Activated CD4-positive, alpha-beta T cell treated with anti-CD3 and anti-CD28 coated beads, Interleukin-2, Interleukin-4, amounts not matched to agents 100 ng/mL and 50 ng/mL, durations not matched to agents 16 hours and 8 hours (primary cell): ENCODE measurements around the gene CNTN2.

Experiments
- DNase-seq: peaks from one replicate; pipeline ENCODE4 v3.0.0-alpha.2; 2020; ENCODE audit warnings: low spot score

Gene CNTN2

GRCh38 chr1:205056956-205057568 lies 14.1 kb downstream of the CNTN2 start:
- no peak for DNase-seq

DNA sequence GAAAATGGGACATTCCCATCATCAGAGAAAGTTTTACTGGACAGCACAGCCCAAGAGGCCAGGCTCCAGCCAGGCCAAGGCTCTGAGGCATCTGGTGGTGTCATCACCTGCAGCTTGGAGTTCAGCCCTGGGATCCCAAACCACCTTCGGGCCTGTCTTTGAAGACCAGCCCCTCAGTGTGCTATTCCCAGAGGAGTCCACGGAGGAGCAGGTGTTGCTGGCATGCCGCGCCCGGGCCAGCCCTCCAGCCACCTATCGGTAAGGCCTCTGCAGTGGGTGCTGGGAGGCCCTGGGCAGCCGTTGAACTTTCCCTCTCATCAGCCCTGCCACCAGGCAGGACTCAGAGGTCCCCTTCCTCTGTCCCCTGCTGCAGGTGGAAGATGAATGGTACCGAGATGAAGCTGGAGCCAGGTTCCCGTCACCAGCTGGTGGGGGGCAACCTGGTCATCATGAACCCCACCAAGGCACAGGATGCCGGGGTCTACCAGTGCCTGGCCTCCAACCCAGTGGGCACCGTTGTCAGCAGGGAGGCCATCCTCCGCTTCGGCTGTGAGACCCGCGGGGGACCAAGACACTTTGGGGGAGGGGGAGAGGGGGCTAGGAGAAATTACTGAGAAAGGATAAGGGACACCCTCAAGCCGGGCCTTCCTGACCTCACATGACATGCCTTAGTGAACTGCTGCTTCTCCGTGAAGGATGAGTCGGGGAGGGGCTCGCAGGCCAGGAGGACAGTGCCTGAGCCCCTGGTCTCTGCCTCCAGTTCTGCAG lies 15.0 kb downstream of the CNTN2 start:
- no peak for DNase-seq

DNA sequence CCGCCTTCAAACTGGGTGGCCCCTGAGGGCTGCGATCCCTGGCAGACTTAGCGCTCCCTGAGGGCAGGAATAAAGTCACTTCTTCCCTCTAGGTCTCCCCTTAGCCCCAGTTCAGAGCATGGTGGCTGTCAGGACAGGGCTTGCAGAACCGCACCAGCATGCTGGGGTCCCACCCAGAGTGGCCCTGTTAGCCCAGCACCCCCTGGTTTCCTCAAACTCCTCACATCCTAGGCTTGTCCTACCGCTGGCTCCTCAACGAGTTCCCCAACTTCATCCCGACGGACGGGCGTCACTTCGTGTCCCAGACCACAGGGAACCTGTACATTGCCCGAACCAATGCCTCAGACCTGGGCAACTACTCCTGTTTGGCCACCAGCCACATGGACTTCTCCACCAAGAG lies 15.8 kb downstream of the CNTN2 start:
- no peak for DNase-seq

DNA sequence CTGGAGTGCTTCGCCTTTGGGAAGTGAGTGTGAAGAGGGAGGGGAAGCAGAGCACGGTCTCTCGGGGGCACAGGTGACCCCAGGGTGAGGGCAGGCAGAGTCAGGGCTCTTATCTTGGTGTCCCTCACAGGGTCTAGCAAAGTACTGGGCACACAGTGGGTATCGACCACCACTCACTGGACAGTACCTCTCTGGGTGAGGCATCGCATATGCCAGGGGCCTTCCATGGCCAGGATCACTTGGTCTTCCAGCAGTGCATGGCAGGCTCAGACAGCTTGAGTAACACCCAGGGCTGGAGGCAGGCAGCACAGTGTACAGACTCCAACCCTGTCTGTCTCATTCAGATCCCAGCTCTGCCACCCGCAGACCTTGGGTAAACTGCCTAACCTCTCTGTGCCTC lies 16.6 kb downstream of the CNTN2 start:
- DNase-seq = no peak

DNA sequence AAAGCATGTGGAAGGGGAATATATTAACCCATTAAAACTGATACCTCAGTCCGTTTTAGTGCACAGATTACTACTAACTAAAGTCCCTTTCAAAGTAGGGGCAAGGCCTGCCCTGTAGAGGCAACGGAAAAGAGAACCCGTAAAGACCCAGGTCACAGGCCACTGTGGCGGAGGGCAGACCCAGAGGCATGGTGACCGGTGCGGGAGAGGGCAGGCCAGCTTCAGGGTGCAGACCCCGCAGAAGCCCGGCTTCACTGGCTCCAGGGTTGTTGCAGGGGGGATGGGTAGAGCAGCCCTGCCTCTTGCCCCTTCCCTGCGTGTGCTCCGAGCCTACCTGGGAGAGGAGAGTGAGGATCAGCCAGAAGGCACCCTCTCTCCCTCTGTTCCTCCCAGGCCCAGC lies 17.7 kb downstream of the CNTN2 start:
- DNase-seq = no peak

DNA sequence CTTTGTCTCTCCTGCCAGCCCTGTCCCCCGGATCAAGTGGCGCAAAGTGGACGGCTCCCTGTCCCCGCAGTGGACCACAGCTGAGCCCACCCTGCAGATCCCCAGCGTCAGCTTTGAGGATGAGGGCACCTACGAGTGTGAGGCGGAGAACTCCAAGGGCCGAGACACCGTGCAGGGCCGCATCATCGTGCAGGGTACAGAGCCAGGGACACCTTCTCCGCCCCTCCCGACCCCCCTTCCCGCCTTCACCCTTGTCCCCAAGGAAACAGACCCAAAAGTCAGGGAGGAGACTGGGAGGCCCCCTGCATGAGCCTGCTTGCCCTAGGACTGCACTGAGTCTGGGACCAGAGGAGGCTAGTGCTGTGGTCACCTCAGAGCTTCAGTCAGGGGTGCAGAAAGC lies 18.2 kb downstream of the CNTN2 start:
- DNase-seq = no peak

GRCh38 chr1:205061665-205062069 lies 18.7 kb downstream of the CNTN2 start:
- DNase-seq = peak; percentile 74

- no peak for DNase-seq
Observed at GRCh38 chr1:205062319-205062718, 19.3 kb downstream of the CNTN2 start.

GRCh38 chr1:205062895-205063294 lies 19.9 kb downstream of the CNTN2 start:
- no peak for DNase-seq

DNA sequence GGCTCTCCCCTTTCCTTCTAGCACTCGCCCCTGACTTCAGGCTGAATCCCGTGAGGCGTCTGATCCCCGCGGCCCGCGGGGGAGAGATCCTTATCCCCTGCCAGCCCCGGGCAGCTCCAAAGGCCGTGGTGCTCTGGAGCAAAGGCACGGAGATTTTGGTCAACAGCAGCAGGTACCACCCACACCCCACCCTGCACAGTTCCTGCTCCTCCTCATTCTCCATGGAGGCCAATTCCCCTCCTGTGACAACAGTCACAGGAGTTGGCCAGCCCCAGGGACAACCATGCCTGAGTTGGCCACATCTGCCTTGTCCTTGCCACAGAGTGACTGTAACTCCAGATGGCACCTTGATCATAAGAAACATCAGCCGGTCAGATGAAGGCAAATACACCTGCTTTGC lies 21.3 kb downstream of the CNTN2 start:
- DNase-seq = no peak

- no peak for DNase-seq
Observed at GRCh38 chr1:205064741-205065316, 21.8 kb downstream of the CNTN2 start.

DNA sequence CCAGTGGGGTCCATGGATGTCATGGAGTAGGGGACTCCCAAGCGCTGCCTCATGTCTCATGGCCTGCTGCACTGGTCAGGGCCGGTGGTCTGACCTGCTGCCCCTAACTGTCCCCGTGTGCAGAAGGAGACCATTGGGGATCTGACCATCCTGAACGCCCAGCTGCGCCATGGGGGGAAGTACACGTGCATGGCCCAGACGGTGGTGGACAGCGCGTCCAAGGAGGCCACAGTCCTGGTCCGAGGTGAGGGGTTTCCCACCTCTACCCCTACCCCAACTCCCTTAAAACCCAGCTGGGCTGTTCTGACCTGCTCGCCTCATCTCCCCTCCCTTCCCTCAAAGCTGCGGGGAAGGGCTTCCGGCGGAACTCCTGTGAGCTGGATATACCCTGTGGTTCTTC lies 22.7 kb downstream of the CNTN2 start:
- no peak for DNase-seq

- no peak for DNase-seq
Observed at GRCh38 chr1:205066141-205066818, 23.3 kb downstream of the CNTN2 start.

DNA sequence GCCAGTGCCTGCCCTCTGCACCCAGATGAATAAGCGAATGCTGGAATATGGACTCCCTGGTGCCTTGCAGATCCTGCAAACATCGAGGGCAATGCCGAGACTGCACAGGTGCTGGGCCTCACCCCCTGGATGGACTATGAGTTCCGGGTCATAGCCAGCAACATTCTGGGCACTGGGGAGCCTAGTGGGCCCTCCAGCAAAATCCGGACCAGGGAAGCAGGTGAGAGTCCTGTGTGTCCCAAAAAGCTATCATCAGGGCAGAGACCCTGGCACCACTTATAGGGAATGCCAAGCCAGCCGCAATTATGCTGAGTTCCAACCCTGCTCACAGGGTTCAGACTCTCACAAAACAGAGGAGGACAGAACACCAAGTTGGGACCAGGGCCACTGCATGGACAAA lies 24.0 kb downstream of the CNTN2 start:
- DNase-seq = no peak

- no peak for DNase-seq
Observed at GRCh38 chr1:205068001-205068400, 25.0 kb downstream of the CNTN2 start.

DNA sequence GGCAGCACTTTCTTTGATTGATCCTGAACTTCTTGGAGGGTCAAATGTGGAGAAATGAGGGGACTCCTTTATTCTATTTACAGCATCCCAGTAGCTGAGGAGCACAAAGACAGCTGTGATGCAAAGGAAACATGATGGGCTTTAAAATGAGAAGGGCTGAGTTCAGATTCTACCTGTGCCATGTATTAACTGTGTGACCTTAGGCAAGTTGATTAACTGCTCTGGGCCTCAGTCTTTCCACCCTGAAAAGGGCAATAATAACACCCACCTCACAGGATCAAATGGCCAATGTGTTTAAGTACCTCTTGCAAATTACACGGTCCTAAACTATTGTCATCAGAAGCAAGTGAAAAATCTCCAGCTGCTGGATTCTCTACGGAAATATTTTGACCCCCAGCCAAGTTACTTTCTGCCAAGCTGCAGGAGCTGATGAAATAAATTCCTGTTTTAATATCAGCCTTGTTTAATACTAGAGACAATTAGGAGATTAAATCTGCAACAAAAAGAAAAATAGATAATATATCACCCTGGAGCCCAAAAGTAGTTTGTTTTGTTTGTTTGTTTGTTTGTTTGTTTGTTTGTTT lies 25.5 kb downstream of the CNTN2 start:
- no peak for DNase-seq

- DNase-seq = no peak
Observed at GRCh38 chr1:205069371-205070125, 26.5 kb downstream of the CNTN2 start.

DNA sequence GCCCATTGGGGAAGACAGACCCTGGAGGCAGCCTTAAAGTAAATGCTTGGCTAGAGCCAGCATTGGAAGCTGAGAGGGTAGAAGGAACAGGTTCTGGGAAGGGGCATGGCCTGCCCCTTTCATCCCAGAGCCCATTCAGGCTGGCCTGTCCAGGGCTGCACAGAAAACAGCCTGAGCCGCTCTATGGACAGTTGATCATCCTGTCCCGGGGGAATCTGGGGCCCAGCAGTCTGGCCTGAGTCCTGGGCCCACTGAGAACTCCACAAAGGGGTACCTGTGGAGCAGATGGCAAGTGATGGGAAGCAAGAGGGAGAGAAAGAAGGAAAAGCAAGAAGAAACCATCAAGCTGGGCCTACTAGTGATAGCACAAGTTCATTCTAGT lies 28.0 kb downstream of the CNTN2 start:
- no peak for DNase-seq

DNA sequence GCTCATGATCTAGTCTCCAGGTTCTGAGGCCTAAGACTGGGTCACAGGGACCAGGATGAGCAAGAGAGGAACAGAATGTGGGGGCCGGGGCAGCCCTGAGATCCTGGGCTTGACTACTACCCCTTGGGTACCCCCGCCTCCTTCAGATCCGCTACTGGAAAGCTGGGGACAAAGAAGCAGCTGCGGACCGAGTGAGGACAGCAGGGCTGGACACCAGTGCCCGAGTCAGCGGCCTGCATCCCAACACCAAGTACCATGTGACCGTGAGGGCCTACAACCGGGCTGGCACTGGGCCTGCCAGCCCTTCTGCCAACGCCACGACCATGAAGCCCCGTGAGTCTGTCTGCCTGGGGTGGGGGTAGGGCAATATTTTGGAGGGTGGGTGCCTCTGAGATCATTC lies 28.8 kb downstream of the CNTN2 start:
- no peak for DNase-seq

- no peak for DNase-seq
Observed at GRCh38 chr1:205072286-205072685, 29.3 kb downstream of the CNTN2 start.

DNA sequence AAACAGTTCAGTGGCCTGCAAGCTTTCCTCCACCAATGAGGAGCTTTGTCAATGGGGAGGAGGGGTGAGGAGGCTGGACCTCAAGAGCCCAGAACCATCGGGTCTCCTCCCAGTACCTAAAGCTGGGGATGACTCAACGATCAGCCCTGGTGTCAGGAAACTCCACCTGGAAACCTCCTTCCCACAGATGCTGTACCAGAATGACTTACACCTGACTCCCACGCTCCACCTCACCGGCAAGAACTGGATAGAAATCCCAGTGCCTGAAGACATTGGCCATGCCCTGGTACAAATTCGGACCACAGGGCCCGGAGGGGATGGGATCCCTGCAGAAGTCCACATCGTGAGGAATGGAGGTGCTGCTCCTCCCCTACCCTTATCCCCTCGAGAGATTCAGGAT lies 29.9 kb downstream of the CNTN2 start:
- DNase-seq = no peak

GRCh38 chr1:205073511-205073910 lies 30.5 kb downstream of the CNTN2 start:
- DNase-seq = no peak
